Activated CD8-positive, alpha-beta memory T cell treated with anti-CD3 and anti-CD28 coated beads for 1 hour (primary cell): ENCODE data around the gene DUSP23.

Experiments used
- DNase-seq, 2 donors: peaks; one replicate each; pipeline ENCODE4 v3.0.0-alpha.2; 2020; ENCODE audit warnings: low read depth in 1 of 2; ENCODE audit errors: extremely low read depth in 1 of 2

DUSP23 gene

GRCh38 chr1:159827102-159827490, 46.3 kb downstream of the DUSP23 start:
- DNase-seq, result no peak

GRCh38 chr1:159827549-159827948, 46.8 kb downstream of the DUSP23 start:
- no peak for DNase-seq

- no peak for DNase-seq
Measured at GRCh38 chr1:159828176-159828575, 47.4 kb downstream of the DUSP23 start.

- DNase-seq, result no peak
Measured at GRCh38 chr1:159828581-159829272, 48.0 kb downstream of the DUSP23 start.

GRCh38 chr1:159829273-159829634, 48.5 kb downstream of the DUSP23 start:
- no peak for DNase-seq

GRCh38 chr1:159829822-159830465, 49.2 kb downstream of the DUSP23 start:
- no peak for DNase-seq

GRCh38 chr1:159830722-159831121, 50.0 kb downstream of the DUSP23 start:
- DNase-seq, result no peak

GRCh38 chr1:159831412-159832141, 50.8 kb downstream of the DUSP23 start:
- DNase-seq, result no peak
